Measurements from ENCODE around the gene PPM1K.

Gene PPM1K

GRCh38 chr4:88211473-88212252, 72.7 kb downstream of the PPM1K start:
- H3K27ac ChIP-seq (ENCODE audit: low read depth, low read length), result no peak overlapping the region
- TF ChIP-seq CTCF (IDR thresholded peaks at IDR 0.05; ENCODE audit: insufficient read depth, low read length, poor library complexity, severe bottlenecking) (peak; percentile 25), EZH2phosphoT487 (conservative IDR thresholded peaks at IDR 0.05; ENCODE audit: low read length) (no peak)
- H3F3A ChIP-seq (ENCODE audit: insufficient read depth), result no peaks in the 10 kb centered on the region
- H3K36me3 ChIP-seq (ENCODE audit: low read length), result no peaks in the 10 kb centered on the region
- H4K20me1 ChIP-seq (ENCODE audit: low read depth, low read length), result no peaks in the 10 kb centered on the region
- H3K9me3 ChIP-seq (ENCODE audit: insufficient read depth, low read length), result no peaks in the 10 kb centered on the region
- no peak overlapping the region for H3K4me3 ChIP-seq (ENCODE audit: insufficient read depth, low read length, poor library complexity, severe bottlenecking)
- H2AFZ ChIP-seq (ENCODE audit: low read depth, low read length, severe bottlenecking), result no peak overlapping the region
- no peaks in the 10 kb centered on the region for H3K9me2 ChIP-seq (replicated peaks; ENCODE audit: insufficient read depth, low read length)
- no peak overlapping the region for H3K9ac ChIP-seq (ENCODE audit: low read length)
- no peaks in the 10 kb centered on the region for H3K27me3 ChIP-seq (ENCODE audit: low read length)
- H3K4me2 ChIP-seq (ENCODE audit: low read depth, low read length, poor library complexity, severe bottlenecking), result no peak overlapping the region
- H3K79me2 ChIP-seq (ENCODE audit: insufficient read depth, low read length), result no peaks in the 10 kb centered on the region

- Histone ChIP-seq H3K4me2 (ENCODE audit: low read depth, low read length, poor library complexity, severe bottlenecking) (no peak overlapping the region), H3K4me3 (ENCODE audit: insufficient read depth, low read length, poor library complexity, severe bottlenecking) (no peak overlapping the region), H2AFZ (ENCODE audit: low read depth, low read length, severe bottlenecking) (no peak overlapping the region), H3K27ac (ENCODE audit: low read depth, low read length) (no peak overlapping the region), H4K20me1 (ENCODE audit: low read depth, low read length) (no peaks in the 10 kb centered on the region), H3K9me3 (ENCODE audit: insufficient read depth, low read length) (no peaks in the 10 kb centered on the region), H3K27me3 (ENCODE audit: low read length) (no peaks in the 10 kb centered on the region), H3K36me3 (ENCODE audit: low read length) (no peaks in the 10 kb centered on the region), H3F3A (ENCODE audit: insufficient read depth) (no peaks in the 10 kb centered on the region), H3K9me2 (replicated peaks; ENCODE audit: insufficient read depth, low read length) (no peaks in the 10 kb centered on the region), H3K9ac (ENCODE audit: low read length) (no peak overlapping the region), H3K79me2 (ENCODE audit: insufficient read depth, low read length) (no peaks in the 10 kb centered on the region)
- TF ChIP-seq EZH2phosphoT487 (conservative IDR thresholded peaks at IDR 0.05; ENCODE audit: low read length) (no peak), CTCF (IDR thresholded peaks at IDR 0.05; ENCODE audit: insufficient read depth, low read length, poor library complexity, severe bottlenecking) (no peak)
Observed at GRCh38 chr4:88208156-88208555, 76.2 kb downstream of the PPM1K start.

Data from SU-DHL-6 (cell line).